Liver (tissue), 9 donors: Measurements from ENCODE around the gene PLA2G6. TPM values are rescaled to one million over a fixed set of nuclear protein-coding genes. Genes with fewer than 3 reads are reported as not detected.

Experiments used
- DNase-seq: peaks from one replicate; pipeline ENCODE4 v3.0.0-alpha.2; 2017; ENCODE audit warnings: low spot score
- H3K27ac ChIP-seq, 2 donors: one replicate each; pipeline ENCODE4 v1.7.0; 2013; ENCODE audit warnings: inconsistent platforms in 2 of 2, low read length in 2 of 2, control low read depth in 1 of 2, low read depth in 1 of 2, mild to moderate bottlenecking in 1 of 2
- H3K27me3 ChIP-seq, 4 donors: one replicate each; pipeline versions ENCODE4 v1.6.1 to v1.7.0; 2013; ENCODE audit warnings: low read length in 3 of 4, inconsistent platforms in 1 of 4, mild to moderate bottlenecking in 1 of 4, moderate library complexity in 1 of 4; ENCODE audit not compliant: control insufficient read depth in 4 of 4, insufficient read depth in 4 of 4
- H3K36me3 ChIP-seq, 4 donors: one replicate each; pipeline versions ENCODE4 v1.6.1 to v1.7.0; 2013; ENCODE audit warnings: low read length in 3 of 4, mild to moderate bottlenecking in 3 of 4, low read depth in 1 of 4, moderate library complexity in 1 of 4; ENCODE audit not compliant: control insufficient read depth in 4 of 4, insufficient read depth in 3 of 4
- H3K4me1 ChIP-seq, 4 donors: one replicate each; pipeline versions ENCODE4 v1.6.1 to v1.7.0; 2013; ENCODE audit warnings: low read length in 3 of 4, mild to moderate bottlenecking in 3 of 4, moderate library complexity in 1 of 4; ENCODE audit not compliant: control insufficient read depth in 4 of 4, insufficient read depth in 4 of 4
- H3K4me3 ChIP-seq, 3 donors: one replicate each; pipeline versions ENCODE4 v1.6.1 to v1.7.0; 2013; ENCODE audit warnings: low read length in 3 of 3, control low read depth in 1 of 3, low read depth in 1 of 3, mild to moderate bottlenecking in 1 of 3
- H3K9ac ChIP-seq, 2 donors: one replicate each; pipeline ENCODE4 v1.7.0; 2013; ENCODE audit warnings: low read length in 2 of 2, mild to moderate bottlenecking in 2 of 2, moderate library complexity in 2 of 2, control low read depth in 1 of 2, low read depth in 1 of 2
- H3K9me3 ChIP-seq, 4 donors: one replicate each; pipeline versions ENCODE4 v1.6.1 to v1.7.0; 2013; ENCODE audit warnings: low read length in 3 of 4; ENCODE audit not compliant: control insufficient read depth in 4 of 4
- ATF3 ChIP-seq: IDR thresholded peaks from 2 replicates; pipeline ENCODE4 v1.6.1; 2016; ENCODE audit warnings: antibody characterized with exemption
- CTCF ChIP-seq: fragments of 150-350 bp; IDR thresholded peaks from 2 replicates; pipeline ENCODE4 v1.5.1; 2017; ENCODE audit warnings: improper control_type of control experiment, low read depth, low read length; ENCODE audit not compliant: missing input control
- EGR1 ChIP-seq, 2 donors: IDR thresholded peaks; 2 replicates each; pipeline ENCODE4 v1.6.1; 2016 to 2018; ENCODE audit warnings: antibody characterized with exemption in 2 of 2, low read depth in 2 of 2
- FOXA1 ChIP-seq: IDR thresholded peaks from 2 replicates; pipeline ENCODE4 v1.6.1; 2016; ENCODE audit warnings: antibody characterized with exemption
- FOXA2 ChIP-seq: IDR thresholded peaks from 2 replicates; pipeline ENCODE4 v1.6.1; 2016; ENCODE audit warnings: antibody characterized with exemption
- GABPA ChIP-seq, 2 donors: IDR thresholded peaks in 1 of 2; conservative IDR thresholded peaks in 1 of 2; 2 replicates each; pipeline ENCODE4 v1.6.1; 2016; ENCODE audit warnings: antibody characterized with exemption in 2 of 2, mild to moderate bottlenecking in 1 of 2, moderate library complexity in 1 of 2
- HNF4A ChIP-seq, 2 donors: conservative IDR thresholded peaks; 2 replicates each; pipeline ENCODE4 v1.6.1; 2016; ENCODE audit warnings: antibody characterized with exemption in 2 of 2, mild to moderate bottlenecking in 2 of 2
- HNF4G ChIP-seq: IDR thresholded peaks from 2 replicates; pipeline ENCODE4 v1.6.1; 2016; ENCODE audit warnings: antibody characterized with exemption
- JUND ChIP-seq, 2 donors: IDR thresholded peaks; 2 replicates each; pipeline ENCODE4 v1.6.1; 2016; ENCODE audit warnings: antibody characterized with exemption in 2 of 2
- MAX ChIP-seq: IDR thresholded peaks from 2 replicates; pipeline ENCODE4 v1.6.1; 2016; ENCODE audit warnings: antibody characterized with exemption
- NR2F2 ChIP-seq: IDR thresholded peaks from 2 replicates; pipeline ENCODE4 v1.6.1; 2016; ENCODE audit warnings: antibody characterized with exemption
- RAD21 ChIP-seq, 2 donors: IDR thresholded peaks; 2 replicates each; pipeline ENCODE4 v1.6.1; 2016; ENCODE audit warnings: antibody characterized with exemption in 2 of 2, mild to moderate bottlenecking in 2 of 2
- REST ChIP-seq: IDR thresholded peaks from 2 replicates; pipeline ENCODE4 v1.6.1; 2016; ENCODE audit warnings: antibody characterized with exemption, mild to moderate bottlenecking
- RXRA ChIP-seq, 2 donors: IDR thresholded peaks; 2 replicates each; pipeline ENCODE4 v1.6.1; 2017 to 2018; ENCODE audit warnings: antibody characterized with exemption in 2 of 2, mild to moderate bottlenecking in 1 of 2
- SP1 ChIP-seq: IDR thresholded peaks from 2 replicates; pipeline ENCODE4 v1.6.1; 2018; ENCODE audit warnings: antibody characterized with exemption, mild to moderate bottlenecking
- TAF1 ChIP-seq: conservative IDR thresholded peaks from 2 replicates; pipeline ENCODE4 v1.6.1; 2016; ENCODE audit warnings: antibody characterized with exemption, mild to moderate bottlenecking
- YY1 ChIP-seq: IDR thresholded peaks from 2 replicates; pipeline ENCODE4 v1.6.1; 2016; ENCODE audit warnings: antibody characterized with exemption, mild to moderate bottlenecking
- ZBTB33 ChIP-seq: IDR thresholded peaks from 2 replicates; pipeline ENCODE4 v1.6.1; 2016; ENCODE audit warnings: antibody characterized with exemption
- WGBS: extraction: QIAGEN DNeasy Blood & Tissue Kit; methylation state at CpG from one replicate; pipeline ENCODE4 v1.1.7; 2013; 5-methylcytosine and 5-hydroxymethylcytosine counted together
- polyA plus RNA-seq, 2 donors: library from polyadenylated mRNA; stranded (reverse) in 1 of 2; unstranded in 1 of 2; fragments of 200-250 nt in 1 of 2; fragments of >200 nt in 1 of 2; fragmentation: Nextera tagmentation in 1 of 2; extraction: Ambion mirVana in 1 of 2; gene quantifications; one replicate each; pipeline versions ENCODE4 v1.2.1 to v1.2.3, GENCODE V29; 2013 to 2015
- total RNA-seq, 2 donors: library from RNA; depleted of rRNA; stranded (reverse); fragments of >200 nt; gene quantifications; one replicate each; pipeline ENCODE4 v1.2.3, GENCODE V29; 2014
- donor health status: healthy.
- donor health status: healthy.
- donor health status: healthy.
- donor health status: healthy.
- donor health status: healthy.

The PLA2G6 gene
- total and polyA plus RNA-seq, 4 donors: 5.7 to 9.0 (median 7.2) TPM

- H3K9me3 ChIP-seq: no peaks in the 10 kb centered on the region
- H3K27ac ChIP-seq: peak overlapping the region; percentile 56 to 63
- peaks cover 0 to 4% (median 0%) of the 10 kb centered on the region in 4 donors for H3K36me3 ChIP-seq
- TF ChIP-seq TAF1 (no peak), ZBTB33 (no peak), HNF4A (conservative IDR thresholded peaks at IDR 0.05) (no peak), JUND (IDR thresholded peaks at IDR 0.05) (peak; percentile 43 to 57), CTCF (no peak), EGR1 (IDR thresholded peaks at IDR 0.05; ENCODE audit: low read depth in 2 of 2) (peak; percentile 89 to 90), NR2F2 (peak; percentile 48), HNF4G (no peak), GABPA (IDR thresholded peaks at IDR 0.05 in 1 of 2, conservative IDR thresholded peaks at IDR 0.05 in 1 of 2) (no peak), REST (no peak), MAX (no peak), SP1 (peak; percentile 69), RAD21 (IDR thresholded peaks at IDR 0.05) (peak in 1 of 2 donors; percentile 45), ATF3 (peak; percentile 35), YY1 (no peak), FOXA1 (no peak), FOXA2 (no peak), RXRA (IDR thresholded peaks at IDR 0.05) (peak; percentile 25 to 53)
- H3K9ac ChIP-seq: peak overlapping the region in 1 of 2 donors; percentile 27
- peaks cover 2 to 20% (median 14%) of the 10 kb centered on the region in 4 donors for H3K4me1 ChIP-seq
- no peaks in the 10 kb centered on the region for H3K27me3 ChIP-seq
- WGBS: 54% methylated on average over 25 of the region's 25 CpGs
- no peak for DNase-seq
- H3K4me3 ChIP-seq: no peak overlapping the region
Observed at GRCh38 chr22:38218661-38219622, 37.3 kb upstream of the PLA2G6 start.
